Measurements from ENCODE around the gene ZC3H14.
"Not testable (repeated sequence)": the region's sequence is repeated elsewhere in the genome, so short reads cannot be mapped to it uniquely, and the experiment has no call there.

ZC3H14 gene, protein sequence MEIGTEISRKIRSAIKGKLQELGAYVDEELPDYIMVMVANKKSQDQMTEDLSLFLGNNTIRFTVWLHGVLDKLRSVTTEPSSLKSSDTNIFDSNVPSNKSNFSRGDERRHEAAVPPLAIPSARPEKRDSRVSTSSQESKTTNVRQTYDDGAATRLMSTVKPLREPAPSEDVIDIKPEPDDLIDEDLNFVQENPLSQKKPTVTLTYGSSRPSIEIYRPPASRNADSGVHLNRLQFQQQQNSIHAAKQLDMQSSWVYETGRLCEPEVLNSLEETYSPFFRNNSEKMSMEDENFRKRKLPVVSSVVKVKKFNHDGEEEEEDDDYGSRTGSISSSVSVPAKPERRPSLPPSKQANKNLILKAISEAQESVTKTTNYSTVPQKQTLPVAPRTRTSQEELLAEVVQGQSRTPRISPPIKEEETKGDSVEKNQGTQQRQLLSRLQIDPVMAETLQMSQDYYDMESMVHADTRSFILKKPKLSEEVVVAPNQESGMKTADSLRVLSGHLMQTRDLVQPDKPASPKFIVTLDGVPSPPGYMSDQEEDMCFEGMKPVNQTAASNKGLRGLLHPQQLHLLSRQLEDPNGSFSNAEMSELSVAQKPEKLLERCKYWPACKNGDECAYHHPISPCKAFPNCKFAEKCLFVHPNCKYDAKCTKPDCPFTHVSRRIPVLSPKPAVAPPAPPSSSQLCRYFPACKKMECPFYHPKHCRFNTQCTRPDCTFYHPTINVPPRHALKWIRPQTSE

GRCh38 chr14:88562831-88563686 lies at the start of gene ZC3H14:
Gene ZC3H14, plus strand, starts transcription at chr14:88563037. Its CDS starts 97 bp downstream, at chr14:88563134.
- DNase-seq (ENCODE audit: low read depth) = peak; percentile 83

- DNase-seq (ENCODE audit: low read depth) = no peak
Observed at GRCh38 chr14:88515499-88516221, 47.2 kb upstream of the ZC3H14 start.

DNA sequence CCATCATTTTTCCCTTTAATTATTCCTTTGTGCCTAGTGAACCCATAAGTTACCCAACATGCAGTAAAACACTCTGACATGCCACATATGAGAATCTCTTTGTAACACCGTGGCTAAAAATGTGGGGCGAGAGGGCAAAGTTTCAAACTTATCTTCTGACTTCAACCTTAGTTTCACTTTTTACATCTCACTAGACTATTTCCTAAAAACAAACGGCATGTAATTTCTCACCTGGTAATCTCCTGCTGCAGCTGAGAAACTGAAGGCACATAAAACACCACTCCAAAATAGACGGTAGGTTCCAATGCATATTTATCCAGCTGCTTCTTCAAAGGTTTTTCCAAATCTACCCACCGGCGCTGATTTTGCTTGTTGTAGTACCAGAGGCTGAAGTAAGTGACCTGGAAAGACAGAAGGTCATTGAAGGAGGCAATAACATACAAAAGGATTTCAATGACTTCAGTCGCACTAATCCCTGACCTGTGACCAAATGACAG lies 45.9 kb upstream of the ZC3H14 start:
- DNase-seq (ENCODE audit: low read depth) = no peak

- DNase-seq (ENCODE audit: low read depth) = peak; percentile 47
Observed at GRCh38 chr14:88518592-88519512, 44.0 kb upstream of the ZC3H14 start.

- DNase-seq (ENCODE audit: low read depth) = no peak
Observed at GRCh38 chr14:88519907-88520306, 42.9 kb upstream of the ZC3H14 start.

GRCh38 chr14:88521818-88522217 lies 41.0 kb upstream of the ZC3H14 start:
- no peak for DNase-seq (ENCODE audit: low read depth)

DNA sequence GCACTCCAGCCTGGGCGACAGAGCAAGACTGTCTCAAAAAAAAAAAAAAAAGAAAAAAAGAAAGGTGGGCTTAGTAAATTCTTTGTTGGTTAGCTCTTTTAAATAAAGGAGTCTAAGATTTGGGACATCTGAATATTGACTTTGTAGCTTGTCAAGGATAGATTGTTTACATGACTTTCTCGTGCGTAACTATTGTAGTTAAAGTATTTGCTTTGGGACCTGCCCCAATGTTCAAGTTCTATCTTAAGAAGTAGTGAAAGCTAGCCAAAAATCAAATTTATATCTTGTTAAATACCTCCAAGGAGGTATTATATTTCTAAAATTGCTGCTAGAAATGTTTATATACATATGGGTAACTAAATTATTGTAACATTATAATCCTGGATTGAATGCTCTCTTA lies 40.4 kb upstream of the ZC3H14 start:
- no peak for DNase-seq (ENCODE audit: low read depth)

GRCh38 chr14:88529889-88530288 lies 32.9 kb upstream of the ZC3H14 start:
- not testable (repeated sequence) for DNase-seq (ENCODE audit: low read depth)

- no peak for DNase-seq (ENCODE audit: low read depth)
Observed at GRCh38 chr14:88533064-88533602, 29.7 kb upstream of the ZC3H14 start.

GRCh38 chr14:88535149-88535548 lies 27.7 kb upstream of the ZC3H14 start:
- DNase-seq (ENCODE audit: low read depth) = no peak

DNA sequence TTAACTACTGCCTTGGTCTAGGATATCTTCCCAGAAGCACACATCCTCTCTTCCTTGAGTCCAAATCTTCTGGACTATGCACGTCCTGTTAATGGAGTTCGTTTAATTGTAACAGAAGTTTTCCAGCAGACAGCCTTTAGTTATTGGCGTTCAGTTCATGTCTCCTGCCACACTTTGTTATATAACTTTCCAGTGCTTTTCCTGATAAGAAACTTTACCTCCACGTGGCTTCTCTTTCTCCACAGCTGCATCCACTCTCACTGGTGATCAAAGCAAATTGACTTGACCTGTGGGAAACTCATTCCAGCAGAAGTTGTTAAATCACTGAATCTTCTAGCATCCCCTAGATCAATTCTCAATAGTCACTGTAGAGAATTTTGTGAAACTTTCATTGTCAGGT lies 27.0 kb upstream of the ZC3H14 start:
- no peak for DNase-seq (ENCODE audit: low read depth)

DNA sequence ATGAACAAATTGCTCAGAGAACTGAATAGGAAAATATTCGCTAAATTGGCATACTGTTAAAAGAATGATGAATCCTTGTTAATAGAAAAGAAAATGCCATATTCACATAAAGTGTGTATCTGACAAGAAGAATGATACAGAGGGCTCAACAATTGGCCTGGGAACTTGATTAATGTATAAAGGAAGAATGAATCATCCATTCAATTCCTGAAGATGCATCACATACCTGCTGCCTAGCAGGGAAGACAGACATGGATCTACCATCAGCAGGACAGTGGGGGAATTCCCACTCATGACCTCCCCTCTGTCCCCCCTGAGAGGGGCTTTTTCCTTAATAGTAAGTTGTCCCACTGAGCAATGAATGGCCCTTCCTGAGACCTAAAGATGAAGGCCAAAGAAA lies 21.5 kb upstream of the ZC3H14 start:
- no peak for DNase-seq (ENCODE audit: low read depth)

DNA sequence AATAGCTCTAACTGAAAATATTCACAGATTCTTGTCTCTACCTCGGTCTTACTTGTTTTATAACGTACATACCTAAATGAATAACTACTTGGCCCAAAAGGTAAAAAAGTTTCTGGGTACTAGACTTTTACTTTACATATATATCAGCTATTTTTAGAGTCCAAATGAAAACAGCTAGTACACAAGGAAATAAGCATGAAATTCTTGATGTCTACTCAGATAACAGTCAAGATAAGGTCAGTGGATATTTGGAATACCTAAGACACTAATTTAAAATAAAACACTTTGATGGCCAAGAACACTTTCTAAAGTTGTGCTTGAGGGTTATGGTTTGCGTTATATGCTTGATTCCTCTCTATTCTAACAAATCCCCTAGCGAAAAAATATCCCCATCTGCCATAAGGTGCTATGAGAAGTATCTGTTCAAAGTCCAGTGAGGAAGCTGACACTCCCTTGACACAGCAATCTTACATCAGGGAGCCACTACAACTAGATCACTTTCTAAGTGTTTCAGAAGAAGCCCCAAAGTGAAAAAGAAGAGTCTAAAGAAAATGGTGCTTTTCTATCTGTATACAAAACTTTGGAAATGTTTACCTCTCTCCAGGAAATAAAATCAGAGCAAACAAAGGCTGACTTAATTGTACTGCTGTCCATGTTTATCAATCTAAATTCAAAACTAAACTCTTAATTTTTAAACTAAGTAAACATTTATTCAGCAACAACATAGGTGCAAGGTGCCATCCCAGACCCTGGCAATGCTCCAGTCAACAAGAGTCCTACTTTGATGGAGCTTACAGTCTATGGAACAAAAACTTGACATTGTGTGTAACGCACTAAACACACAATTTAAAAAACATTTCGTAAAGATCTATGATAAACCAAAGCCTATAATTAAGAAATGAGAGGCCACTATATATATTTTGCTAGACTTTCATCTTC lies 19.7 kb upstream of the ZC3H14 start:
- DNase-seq (ENCODE audit: low read depth) = no peak

DNA sequence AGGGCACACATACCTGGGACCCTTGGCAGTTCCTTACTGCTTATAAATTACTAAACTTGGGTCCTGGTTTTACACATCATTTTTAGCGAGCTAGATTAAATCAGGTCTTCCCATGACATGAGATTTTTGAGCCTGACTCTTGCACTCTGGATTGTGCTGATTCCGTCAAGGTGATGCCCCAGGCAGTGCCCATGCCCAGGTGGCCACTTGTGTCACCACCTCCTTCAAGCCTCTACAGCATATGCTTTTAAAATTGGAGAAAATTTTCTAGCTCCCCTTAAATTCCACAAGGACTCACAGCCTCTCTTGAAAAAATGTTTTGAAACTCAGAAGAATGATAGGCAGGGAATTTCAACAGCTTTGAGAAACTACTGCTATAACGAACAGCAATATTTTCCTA lies 17.6 kb upstream of the ZC3H14 start:
- no peak for DNase-seq (ENCODE audit: low read depth)

- DNase-seq (ENCODE audit: low read depth) = no peak
Observed at GRCh38 chr14:88546621-88547385, 16.0 kb upstream of the ZC3H14 start.

DNA sequence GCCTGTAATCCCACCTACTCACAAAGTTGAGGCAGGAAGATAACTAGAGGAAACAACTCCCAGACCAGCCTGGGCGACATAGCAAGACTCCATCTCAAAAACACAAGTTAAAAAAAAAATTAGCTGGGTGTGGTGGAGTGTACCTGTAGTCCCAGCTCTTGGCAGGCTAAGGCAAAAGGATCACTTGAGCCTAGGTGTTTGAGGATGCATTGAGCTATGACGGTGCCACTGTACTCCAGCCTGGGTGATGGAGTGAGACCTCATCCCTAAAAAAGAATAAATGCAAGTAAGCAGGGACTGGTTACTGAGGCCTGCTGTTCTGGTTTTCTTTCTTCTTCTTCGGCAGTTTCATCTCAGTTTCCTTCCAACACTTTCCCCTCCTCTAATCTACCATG lies 15.5 kb upstream of the ZC3H14 start:
- no peak for DNase-seq (ENCODE audit: low read depth)

GRCh38 chr14:88550078-88550477 lies 12.8 kb upstream of the ZC3H14 start:
- DNase-seq (ENCODE audit: low read depth) = no peak
